Renal cortical epithelial cell (primary cell): Measurements from ENCODE around the gene GTF3C5. TPM values are rescaled to one million over a fixed set of nuclear protein-coding genes. Genes with fewer than 3 reads are reported as not detected.

Source experiments
- total RNA-seq: library from RNA; depleted of rRNA; stranded (reverse); fragments of >200 nt; gene quantifications from 2 replicates; pipeline ENCODE4 v1.2.3, GENCODE V29; 2014

GTF3C5 gene
- total RNA-seq, 1 donor from 2014 or later = 28.5 TPM

Other genes with a start within 250 kb of the GTF3C5 start
- 2.3 TPM in 1 of 2 replicates, not detected in the other for gene AK8, start 152.7 kb upstream of the GTF3C5 start, total RNA-seq
- gene SPACA9, start 152.1 kb upstream of the GTF3C5 start, total RNA-seq = 0.52 and 6.5 TPM in 2 replicates
- 15.8 and 48.1 TPM in 2 replicates for gene TSC1, start 86.4 kb upstream of the GTF3C5 start, total RNA-seq
- not detected in 2 replicates for gene GFI1B, start 52.3 kb upstream of the GTF3C5 start, total RNA-seq
- 0.60 TPM in 1 of 2 replicates, not detected in the other for gene CEL, start 31.0 kb downstream of the GTF3C5 start, total RNA-seq
- 16.0 and 35.4 TPM in 2 replicates for gene RALGDS, start 90.2 kb downstream of the GTF3C5 start, total RNA-seq
- 3.1 and 5.1 TPM in 2 replicates for gene GBGT1, start 132.9 kb downstream of the GTF3C5 start, total RNA-seq
- gene OBP2B, start 178.3 kb downstream of the GTF3C5 start, total RNA-seq = not detected in 2 replicates
- 0.17 and 4.5 TPM in 2 replicates for gene ABO, start 244.2 kb downstream of the GTF3C5 start, total RNA-seq